Measurements from ENCODE around the gene URGCP. TPM values are rescaled to one million over a fixed set of nuclear protein-coding genes. Genes with fewer than 3 reads are reported as not detected.

URGCP gene
- total RNA-seq (2022; extraction: Qiagen RNA extraction) = 24.7 to 30.4 TPM (median 29.4 TPM) in 5 replicates

GRCh38 chr7:43906331-43907010 is at the start of gene URGCP:
TSS of gene URGCP (minus strand) at chr7:43906596. CDS start at chr7:43906575, 21 bp downstream.

GRCh38 chr7:43925984-43926797 is 19.8 kb upstream of the URGCP start, which contains the start of gene UBE2D4:
TSS of gene UBE2D4 (plus strand) at chr7:43926436. CDS start at chr7:43926533, 97 bp downstream.

GRCh38 chr7:43869006-43869866 is 37.2 kb downstream of the URGCP start, which contains the start of gene MRPS24:
TSS of gene MRPS24 (minus strand) at chr7:43869517. CDS start at chr7:43869495, 22 bp downstream.

Other genes starting within 250 kb of the URGCP start
- gene COA1, start 177.1 kb downstream of the URGCP start, total RNA-seq (2022; extraction: Qiagen RNA extraction) = 84.7 to 92.8 TPM (median 87.8 TPM) in 5 replicates
- 63.7 to 90.7 TPM (median 67.6 TPM) in 5 replicates for gene BLVRA, start 147.9 kb downstream of the URGCP start, total RNA-seq (2022; extraction: Qiagen RNA extraction)
- 227 to 251 TPM (median 247 TPM) in 5 replicates for gene MRPS24, start 37.1 kb downstream of the URGCP start, total RNA-seq (2022; extraction: Qiagen RNA extraction)
- 8.0 to 11.7 TPM (median 11.0 TPM) in 5 replicates for gene UBE2D4, start 19.8 kb upstream of the URGCP start, total RNA-seq (2022; extraction: Qiagen RNA extraction)
- not detected in 5 replicates for gene SPDYE1, start 91.3 kb upstream of the URGCP start, total RNA-seq (2022; extraction: Qiagen RNA extraction)
- 61.2 to 73.7 TPM (median 66.3 TPM) in 5 replicates for gene DBNL, start 138.1 kb upstream of the URGCP start, total RNA-seq (2022; extraction: Qiagen RNA extraction)
- not detected in 5 replicates for gene PGAM2, start 159.0 kb upstream of the URGCP start, total RNA-seq (2022; extraction: Qiagen RNA extraction)
- gene POLM, start 175.9 kb upstream of the URGCP start, total RNA-seq (2022; extraction: Qiagen RNA extraction) = 4.3 to 6.8 TPM (median 6.3 TPM) in 5 replicates
- gene AEBP1, start 197.7 kb upstream of the URGCP start, total RNA-seq (2022; extraction: Qiagen RNA extraction) = 0.02 TPM in 1 of 5 replicates, not detected in the others
- gene POLD2, start 217.0 kb upstream of the URGCP start, total RNA-seq (2022; extraction: Qiagen RNA extraction) = 138 to 183 TPM (median 176 TPM) in 5 replicates
- gene MYL7, start 234.7 kb upstream of the URGCP start, total RNA-seq (2022; extraction: Qiagen RNA extraction) = not detected in 5 replicates

All from A549 treated with dexamethasone at 1 μM for 4 hours (cell line).